ENCODE measurements around the gene INSR.
"Not testable (repeated sequence)": the region's sequence is repeated elsewhere in the genome, so short reads cannot be mapped to it uniquely, and the experiment has no call there.

The INSR gene

GRCh38 chr19:7195046-7195445, 99.2 kb downstream of the INSR start:
- no peak for DNase-seq (ENCODE audit: low spot score)

DNA sequence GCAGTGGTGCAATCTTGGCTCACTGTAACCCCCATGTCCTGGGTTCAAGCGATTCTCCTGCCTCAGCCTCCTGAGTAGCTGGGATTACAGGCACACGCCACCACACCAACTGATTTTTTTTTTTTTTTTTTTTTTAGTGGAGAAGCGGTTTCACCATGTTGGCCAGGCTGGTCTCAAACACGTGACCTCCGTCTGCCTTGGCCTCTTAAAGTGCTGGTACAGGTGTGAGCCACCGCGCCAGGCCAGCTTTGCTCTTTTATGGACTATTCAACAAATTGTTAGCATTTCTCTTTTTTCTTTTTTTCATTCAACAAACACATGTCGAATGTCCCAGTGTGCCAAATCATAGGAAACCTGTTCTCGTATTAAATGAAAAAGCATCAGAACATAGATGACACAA, 99.6 kb downstream of the INSR start:
- no peak for DNase-seq (ENCODE audit: low spot score)

GRCh38 chr19:7191946-7192691, 102.1 kb downstream of the INSR start:
- DNase-seq (ENCODE audit: low spot score), result no peak

GRCh38 chr19:7188698-7189629, 105.2 kb downstream of the INSR start:
- DNase-seq (ENCODE audit: low spot score), result no peak

DNA sequence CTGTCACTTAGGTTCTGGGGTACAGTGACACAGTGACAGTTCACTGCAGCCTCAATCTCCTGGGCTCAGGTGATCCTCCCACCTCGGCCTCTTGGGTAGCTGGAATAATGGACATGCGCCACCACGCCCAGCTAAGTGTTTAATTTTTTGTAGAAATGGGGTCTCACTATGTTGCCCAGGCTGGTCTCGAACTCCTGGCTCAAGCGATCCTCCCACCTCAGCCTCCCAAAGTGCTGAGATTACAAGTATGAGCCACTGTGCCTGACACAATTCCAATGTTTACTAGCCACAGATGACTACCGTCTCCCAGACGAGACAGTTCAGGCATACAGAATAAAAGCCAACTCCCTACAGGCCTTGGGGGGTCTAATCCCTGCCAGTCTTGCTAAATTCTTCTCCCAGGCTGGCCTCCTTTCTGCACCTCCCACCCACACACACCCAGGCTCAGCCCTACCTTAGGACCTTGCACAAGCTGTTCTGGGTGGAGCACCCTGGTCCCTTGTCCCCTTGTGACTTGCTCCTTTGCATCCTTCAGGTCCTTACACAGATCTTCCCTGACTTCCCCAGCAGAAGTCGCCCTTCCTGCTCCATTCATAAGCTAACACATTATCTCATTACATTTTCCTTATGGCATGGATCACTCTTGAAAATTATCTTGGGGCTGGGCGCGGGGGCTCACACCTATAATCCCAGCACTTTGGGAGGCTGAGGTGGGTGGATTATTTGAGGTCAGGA, 106.4 kb downstream of the INSR start:
- DNase-seq (ENCODE audit: low spot score), result no peak

GRCh38 chr19:7182489-7182888, 111.7 kb downstream of the INSR start:
- DNase-seq (ENCODE audit: low spot score), result no peak

- DNase-seq (ENCODE audit: low spot score), result no peak
These were observed 114.3 kb downstream of the INSR start for GRCh38 chr19:7179917-7180306.

- peak; percentile 19 for DNase-seq (ENCODE audit: low spot score)
These were observed 116.3 kb downstream of the INSR start for GRCh38 chr19:7177926-7178325.

- DNase-seq (ENCODE audit: low spot score), result no peak
These were observed 117.4 kb downstream of the INSR start for GRCh38 chr19:7176792-7177191.

GRCh38 chr19:7172794-7173193, 121.4 kb downstream of the INSR start:
- no peak for DNase-seq (ENCODE audit: low spot score)

DNA sequence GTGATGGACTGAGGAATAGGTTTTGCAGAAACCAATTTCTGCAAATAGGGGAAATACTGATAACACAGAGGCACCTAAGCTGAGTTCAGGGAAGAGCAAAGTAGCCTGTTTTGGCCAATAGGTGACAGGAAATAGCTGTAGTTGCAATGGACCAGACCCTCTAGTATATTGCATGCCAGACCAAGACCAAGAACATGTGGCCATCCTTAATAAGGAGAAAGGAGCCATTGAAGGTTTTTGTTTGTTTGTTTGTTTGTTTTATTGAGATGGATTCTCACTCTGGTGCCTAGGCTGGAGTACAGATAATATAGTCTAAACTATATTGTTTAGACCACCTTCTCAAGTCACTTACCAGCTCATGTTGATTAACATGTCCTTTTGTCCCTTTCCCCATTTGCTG, 123.2 kb downstream of the INSR start:
- DNase-seq (ENCODE audit: low spot score), result no peak

DNA sequence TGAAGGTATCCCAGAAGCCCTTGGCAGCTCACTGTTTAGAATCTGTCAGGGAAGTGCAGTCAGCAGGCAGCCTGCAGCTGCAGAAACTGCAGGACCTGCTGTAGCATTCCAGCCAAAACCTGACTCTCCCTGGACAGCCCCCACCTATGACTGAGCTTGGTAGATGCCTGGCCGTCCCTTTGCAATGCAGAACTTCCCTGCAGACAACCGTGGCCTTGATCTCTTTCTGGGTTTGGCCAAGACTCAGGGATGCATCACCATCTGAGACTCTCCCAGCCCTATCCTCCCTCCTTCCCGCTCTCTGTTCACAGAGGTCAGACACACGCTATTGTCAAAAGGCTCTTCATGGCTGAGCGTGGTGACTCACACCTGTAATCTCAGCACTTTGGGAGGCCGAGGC, 125.3 kb downstream of the INSR start:
- DNase-seq (ENCODE audit: low spot score), result no peak

DNA sequence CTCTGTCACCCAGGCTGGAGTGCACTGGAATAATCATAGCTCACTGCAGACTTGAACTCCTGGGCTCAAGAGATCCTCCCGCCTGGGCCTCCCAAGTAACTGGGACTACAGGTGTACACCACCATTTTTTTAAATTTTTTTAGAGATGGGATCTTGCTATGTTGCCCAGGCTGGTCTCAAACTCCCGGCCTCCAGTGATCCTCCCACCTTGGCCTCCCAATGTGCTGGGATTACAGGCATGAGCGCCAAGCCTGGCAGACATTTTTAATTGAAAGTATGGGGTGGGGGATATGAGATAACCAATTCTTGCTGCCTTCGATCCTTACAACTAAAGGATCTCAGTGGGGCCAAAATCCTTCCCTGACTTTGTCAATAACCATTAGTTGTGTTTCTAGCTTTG, 132.9 kb downstream of the INSR start:
- DNase-seq (ENCODE audit: low spot score), result no peak

DNA sequence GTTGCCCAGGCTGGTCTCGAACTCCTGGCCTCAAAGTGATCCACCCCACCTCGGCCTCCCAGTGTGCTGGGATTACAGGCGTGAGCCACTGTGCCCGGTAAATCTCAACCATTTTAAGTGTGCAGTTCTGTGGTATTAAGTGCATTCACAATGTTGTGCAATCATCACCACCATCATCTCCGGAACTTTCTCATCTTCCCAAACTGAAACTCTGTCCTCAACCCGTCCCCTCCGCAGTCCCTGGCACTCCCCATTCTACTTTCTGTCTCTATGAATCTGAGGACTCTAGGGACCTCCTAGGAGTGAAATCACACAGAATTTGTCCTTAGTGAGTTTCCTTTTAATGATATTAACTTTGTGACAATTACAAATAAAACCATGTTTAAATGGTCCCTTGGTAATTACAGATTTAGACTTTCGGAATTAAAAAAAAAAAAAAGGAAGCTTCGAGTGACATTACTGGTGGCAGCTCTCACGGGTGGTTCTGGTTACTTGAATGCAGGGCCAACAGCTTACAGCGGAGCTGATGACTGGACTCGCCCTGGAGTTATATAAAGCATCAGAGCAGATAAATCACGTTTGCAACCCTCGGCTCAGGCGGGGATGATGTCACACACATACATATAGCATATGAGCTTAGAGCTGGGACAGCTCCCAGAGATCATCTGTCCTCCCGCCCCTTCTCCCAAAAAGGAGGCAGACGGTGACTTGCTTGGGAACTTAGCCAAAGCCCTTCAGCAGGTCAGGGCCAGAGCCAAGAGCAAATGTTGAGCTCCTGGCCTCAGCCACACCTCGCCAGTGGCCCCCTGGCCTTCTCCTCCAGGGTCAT, 134.9 kb downstream of the INSR start:
- no peak for DNase-seq (ENCODE audit: low spot score)

- no peak for DNase-seq (ENCODE audit: low spot score)
These were observed 141.2 kb downstream of the INSR start for GRCh38 chr19:7153022-7153421.

- DNase-seq (ENCODE audit: low spot score), result no peak
These were observed 141.6 kb downstream of the INSR start for GRCh38 chr19:7152568-7152967.

- no peak for DNase-seq (ENCODE audit: low spot score)
These were observed 144.1 kb downstream of the INSR start for GRCh38 chr19:7149956-7150705.

- peak; percentile 51 for DNase-seq (ENCODE audit: low spot score)
These were observed 147.0 kb downstream of the INSR start for GRCh38 chr19:7147119-7147675.

GRCh38 chr19:7146086-7146485, 148.1 kb downstream of the INSR start:
- DNase-seq (ENCODE audit: low spot score), result not testable (repeated sequence)

DNA sequence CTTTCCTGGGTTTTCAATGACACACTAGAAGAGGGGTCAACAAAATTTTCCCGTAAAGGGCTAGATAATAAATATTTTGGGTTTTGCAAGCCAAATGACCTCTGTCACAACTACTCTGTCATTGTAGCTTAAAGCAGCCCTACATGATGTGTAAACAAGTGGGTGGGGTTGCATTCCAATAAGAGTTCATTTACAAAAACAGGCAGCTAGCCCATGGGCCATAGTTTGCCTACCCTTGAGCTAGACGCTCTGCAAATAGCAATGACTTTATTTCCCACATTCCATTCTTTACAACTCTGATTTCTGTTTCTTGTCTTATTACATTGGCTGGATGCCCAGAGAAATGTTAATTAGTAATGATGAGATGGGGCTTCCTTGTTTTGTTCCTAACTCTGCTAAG, 148.7 kb downstream of the INSR start:
- DNase-seq (ENCODE audit: low spot score), result peak; percentile 55

DNA sequence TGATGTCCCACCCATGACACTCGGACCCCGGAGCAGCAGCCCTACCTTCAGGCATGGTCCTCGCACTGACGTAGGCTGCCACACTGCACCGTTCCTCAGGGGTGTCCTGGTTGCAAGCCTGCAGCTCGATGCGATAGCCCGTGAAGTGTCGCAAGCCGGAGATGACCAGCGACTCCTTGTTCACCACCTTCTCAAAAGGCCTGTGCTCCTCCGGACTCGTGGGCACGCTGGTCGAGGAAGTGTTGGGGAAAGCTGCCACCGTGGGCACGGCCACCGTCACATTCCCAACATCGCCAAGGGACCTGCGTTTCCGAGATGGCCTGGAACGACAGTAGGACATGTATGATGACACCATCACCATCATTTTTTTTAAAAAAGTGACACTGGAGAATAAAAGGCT, 151.4 kb downstream of the INSR start:
- no peak for DNase-seq (ENCODE audit: low spot score)

Data from kidney tubule cell (primary cell).